K562 (cell line): ENCODE measurements around the gene KIF18B. TPM values are rescaled to one million over a fixed set of nuclear protein-coding genes. Genes with fewer than 3 reads are reported as not detected.
A peak's percentile ranks its signal among the peaks of the same experiment; 100 is the strongest.

Experiments
- ARID2 ChIP-seq: fragments of 450-650 bp; IDR thresholded peaks from 2 replicates; pipeline ENCODE4 v1.6.1; 2017; ENCODE audit warnings: antibody characterized with exemption, mild to moderate bottlenecking
- BCL6 ChIP-seq: fragments of 250-450 bp; sonication (Bioruptor Pico); IDR thresholded peaks from 2 replicates; pipeline ENCODE4 v1.4.0; 2020
- CGGBP1 ChIP-seq: fragments of 250-450 bp; sonication (Bioruptor Pico); IDR thresholded peaks from 2 replicates; pipeline ENCODE4 v1.9.0; 2021; ENCODE audit warnings: mild to moderate bottlenecking
- FOXK1 ChIP-seq: sonication (generic); formaldehyde crosslinking; IDR thresholded peaks from 2 replicates; pipeline ENCODE4 v1.8.0; 2022; ENCODE audit warnings: missing genetic modification reagents, mild to moderate bottlenecking, borderline replicate concordance
- HCFC1 ChIP-seq: IDR thresholded peaks from 2 replicates; pipeline ENCODE4 v1.6.1; 2012; ENCODE audit warnings: low read depth, low read length, improper control_type of control experiment
- HDAC1 ChIP-seq, 2 experiments: fragments of 450-650 bp; IDR thresholded peaks; 2 replicates each; pipeline ENCODE4 v1.6.1; 2016 to 2017; ENCODE audit warnings: inconsistent platforms in 1 of 2, mild to moderate bottlenecking in 1 of 2, moderate library complexity in 1 of 2
- HDGF ChIP-seq: fragments of 450-650 bp; IDR thresholded peaks from 2 replicates; pipeline ENCODE4 v1.6.1; 2016
- NCOA4 ChIP-seq: fragments of 450-650 bp; IDR thresholded peaks from 2 replicates; pipeline ENCODE4 v1.6.1; 2018; ENCODE audit warnings: mild to moderate bottlenecking; ENCODE audit not compliant: partially characterized antibody
- RFX7 ChIP-seq: fragments of 250-450 bp; sonication (Bioruptor Pico); IDR thresholded peaks from 2 replicates; pipeline ENCODE4 v1.5.1; 2021; ENCODE audit warnings: mild to moderate bottlenecking
- SMAD3 ChIP-seq: fragments of 450-650 bp; formaldehyde crosslinking; conservative IDR thresholded peaks from 2 replicates; pipeline ENCODE4 v1.4.0; 2020; ENCODE audit warnings: mild to moderate bottlenecking
- TAF9B ChIP-seq: fragments of 450-650 bp; IDR thresholded peaks from 2 replicates; pipeline ENCODE4 v1.6.1; 2018; ENCODE audit warnings: mild to moderate bottlenecking; ENCODE audit not compliant: partially characterized antibody
- TARDBP ChIP-seq: fragments of 450-650 bp; IDR thresholded peaks from 2 replicates; pipeline ENCODE4 v1.6.1; 2016
- ZNF121 ChIP-seq: sonication (generic); formaldehyde crosslinking; conservative IDR thresholded peaks from 2 replicates; pipeline ENCODE4 v1.8.0; 2022; ENCODE audit warnings: missing genetic modification reagents
- ZNF212 ChIP-seq: fragments of 450-650 bp; formaldehyde crosslinking; IDR thresholded peaks from 2 replicates; pipeline ENCODE4 v1.4.0; 2020; ENCODE audit warnings: mild to moderate bottlenecking
- ZNF217 ChIP-seq: sonication (generic); formaldehyde crosslinking; IDR thresholded peaks from 2 replicates; pipeline ENCODE4 v1.8.0; 2022; ENCODE audit warnings: mild to moderate bottlenecking, missing genetic modification reagents
- ZNF354B ChIP-seq: fragments of 250-450 bp; sonication (Bioruptor Pico); IDR thresholded peaks from 2 replicates; pipeline ENCODE4 v1.4.0; 2020
- ZNF512 ChIP-seq: IDR thresholded peaks from 2 replicates; pipeline ENCODE4 v1.6.1; 2016; ENCODE audit warnings: missing genetic modification characterization, missing compliant biosample characterization
- ZNF79 ChIP-seq: fragments of 250-450 bp; sonication (Bioruptor Pico); IDR thresholded peaks from 2 replicates; pipeline ENCODE4 v1.4.0; 2020; ENCODE audit warnings: low read depth, mild to moderate bottlenecking, moderate library complexity
- polyA plus RNA-seq, 8 experiments: library from polyadenylated mRNA; depleted of rRNA in 4 of 8; stranded (reverse) in 5 of 8; unstranded in 3 of 8; fragments of >200 nt; fragmentation: Nextera tagmentation in 2 of 8; fragmentation: Illumina TruSeq in 1 of 8; extraction: Ambion mirVana in 2 of 8; extraction: Trizol in 1 of 8; gene quantifications; 2 replicates each; pipeline versions ENCODE4 v1.2.1 to v1.2.3, GENCODE V29; 2011 to 2014; ENCODE audit warnings: inconsistent platforms in 1 of 8, missing spikeins in 1 of 8
- total RNA-seq, 7 experiments: library from RNA; depleted of rRNA in 6 of 7; stranded (reverse); fragments of >200 nt in 6 of 7; fragmentation: Illumina TruSeq in 2 of 7; extraction: Trizol in 2 of 7; gene quantifications; 2 replicates each; pipeline versions ENCODE4 v1.2.1 to v1.2.3, GENCODE V29; 2011 to 2021; ENCODE audit warnings: low replicate concordance in 1 of 7
- TF ChIP-seq, protein P1 (sequence below): fragments of 450-650 bp; IDR thresholded peaks from 2 replicates; pipeline ENCODE4 v1.6.1; 2016; ENCODE audit warnings: borderline replicate concordance
- TF ChIP-seq, protein P2 (sequence below): sonication (generic); IDR thresholded peaks from 2 replicates; pipeline ENCODE4 v1.6.1; 2016
- TF ChIP-seq, protein P3 (sequence below): fragments of 250-450 bp; sonication (Bioruptor Pico); IDR thresholded peaks from 2 replicates; pipeline ENCODE4 v1.8.0; 2022; ENCODE audit warnings: moderate library complexity, mild to moderate bottlenecking, inconsistent platforms
- TF ChIP-seq, protein P4 (sequence below): fragments of 450-650 bp; formaldehyde crosslinking; IDR thresholded peaks from 2 replicates; pipeline ENCODE4 v1.4.0; 2022; ENCODE audit warnings: missing genetic modification characterization

Gene KIF18B
- total and polyA plus RNA-seq, 9 of the 15 experiments (the other 6 are each of a cell fraction or from before 2014, with no cell fraction given): 2.0 to 42.8 (median 13.2) TPM

- TF ChIP-seq HDGF (0 out of 2 replicates have a peak, but pooled peaks have one; percentile 34), ARID2 (no peak), SMAD3 (peak; percentile 47; the same call in 1 of the 2 replicates), ZNF354B (CRISPR knock-in tag) (no peak), HCFC1 (peak; percentile 54; the same call in 1 of the 2 replicates), FOXK1 (no peak), RFX7 (CRISPR knock-in tag) (no peak), ZNF512 (tag) (no peak), ZNF121 (no peak), ZNF217 (CRISPR knock-in tag) (no peak), ZNF212 (CRISPR knock-in tag) (no peak), NCOA4 (no peak), HDAC1 (IDR thresholded peaks at IDR 0.05) (peak in 1 of 2 experiments; percentile 98; a peak in 2 of 4 replicates), TAF9B (peak; percentile 53), BCL6 (CRISPR knock-in tag) (no peak), ZNF79 (no peak), TARDBP (no peak), CGGBP1 (CRISPR knock-in tag) (no peak)
- TF ChIP-seq, protein P1, sequence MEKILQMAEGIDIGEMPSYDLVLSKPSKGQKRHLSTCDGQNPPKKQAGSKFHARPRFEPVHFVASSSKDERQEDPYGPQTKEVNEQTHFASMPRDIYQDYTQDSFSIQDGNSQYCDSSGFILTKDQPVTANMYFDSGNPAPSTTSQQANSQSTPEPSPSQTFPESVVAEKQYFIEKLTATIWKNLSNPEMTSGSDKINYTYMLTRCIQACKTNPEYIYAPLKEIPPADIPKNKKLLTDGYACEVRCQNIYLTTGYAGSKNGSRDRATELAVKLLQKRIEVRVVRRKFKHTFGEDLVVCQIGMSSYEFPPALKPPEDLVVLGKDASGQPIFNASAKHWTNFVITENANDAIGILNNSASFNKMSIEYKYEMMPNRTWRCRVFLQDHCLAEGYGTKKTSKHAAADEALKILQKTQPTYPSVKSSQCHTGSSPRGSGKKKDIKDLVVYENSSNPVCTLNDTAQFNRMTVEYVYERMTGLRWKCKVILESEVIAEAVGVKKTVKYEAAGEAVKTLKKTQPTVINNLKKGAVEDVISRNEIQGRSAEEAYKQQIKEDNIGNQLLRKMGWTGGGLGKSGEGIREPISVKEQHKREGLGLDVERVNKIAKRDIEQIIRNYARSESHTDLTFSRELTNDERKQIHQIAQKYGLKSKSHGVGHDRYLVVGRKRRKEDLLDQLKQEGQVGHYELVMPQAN: peak; percentile 86; the same call in 1 of the 2 replicates
- TF ChIP-seq, protein P2, sequence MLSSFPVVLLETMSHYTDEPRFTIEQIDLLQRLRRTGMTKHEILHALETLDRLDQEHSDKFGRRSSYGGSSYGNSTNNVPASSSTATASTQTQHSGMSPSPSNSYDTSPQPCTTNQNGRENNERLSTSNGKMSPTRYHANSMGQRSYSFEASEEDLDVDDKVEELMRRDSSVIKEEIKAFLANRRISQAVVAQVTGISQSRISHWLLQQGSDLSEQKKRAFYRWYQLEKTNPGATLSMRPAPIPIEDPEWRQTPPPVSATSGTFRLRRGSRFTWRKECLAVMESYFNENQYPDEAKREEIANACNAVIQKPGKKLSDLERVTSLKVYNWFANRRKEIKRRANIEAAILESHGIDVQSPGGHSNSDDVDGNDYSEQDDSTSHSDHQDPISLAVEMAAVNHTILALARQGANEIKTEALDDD: no peak
- TF ChIP-seq, protein P3, sequence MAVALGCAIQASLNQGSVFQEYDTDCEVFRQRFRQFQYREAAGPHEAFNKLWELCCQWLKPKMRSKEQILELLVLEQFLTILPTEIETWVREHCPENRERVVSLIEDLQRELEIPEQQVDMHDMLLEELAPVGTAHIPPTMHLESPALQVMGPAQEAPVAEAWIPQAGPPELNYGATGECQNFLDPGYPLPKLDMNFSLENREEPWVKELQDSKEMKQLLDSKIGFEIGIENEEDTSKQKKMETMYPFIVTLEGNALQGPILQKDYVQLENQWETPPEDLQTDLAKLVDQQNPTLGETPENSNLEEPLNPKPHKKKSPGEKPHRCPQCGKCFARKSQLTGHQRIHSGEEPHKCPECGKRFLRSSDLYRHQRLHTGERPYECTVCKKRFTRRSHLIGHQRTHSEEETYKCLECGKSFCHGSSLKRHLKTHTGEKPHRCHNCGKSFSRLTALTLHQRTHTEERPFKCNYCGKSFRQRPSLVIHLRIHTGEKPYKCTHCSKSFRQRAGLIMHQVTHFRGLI (CRISPR knock-in tag): no peak
- TF ChIP-seq, protein P4, sequence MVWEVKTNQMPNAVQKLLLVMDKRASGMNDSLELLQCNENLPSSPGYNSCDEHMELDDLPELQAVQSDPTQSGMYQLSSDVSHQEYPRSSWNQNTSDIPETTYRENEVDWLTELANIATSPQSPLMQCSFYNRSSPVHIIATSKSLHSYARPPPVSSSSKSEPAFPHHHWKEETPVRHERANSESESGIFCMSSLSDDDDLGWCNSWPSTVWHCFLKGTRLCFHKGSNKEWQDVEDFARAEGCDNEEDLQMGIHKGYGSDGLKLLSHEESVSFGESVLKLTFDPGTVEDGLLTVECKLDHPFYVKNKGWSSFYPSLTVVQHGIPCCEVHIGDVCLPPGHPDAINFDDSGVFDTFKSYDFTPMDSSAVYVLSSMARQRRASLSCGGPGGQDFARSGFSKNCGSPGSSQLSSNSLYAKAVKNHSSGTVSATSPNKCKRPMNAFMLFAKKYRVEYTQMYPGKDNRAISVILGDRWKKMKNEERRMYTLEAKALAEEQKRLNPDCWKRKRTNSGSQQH (CRISPR knock-in tag): no peak
Observed at GRCh38 chr17:44947461-44948314, at the start of gene KIF18B (continued).
